GM12873 (cell line): ENCODE measurements around the gene CARS1.

Experiments used
- CTCF ChIP-seq: IDR thresholded peaks from 2 replicates; pipeline ENCODE4 v1.5.1; 2012; ENCODE audit warnings: low read depth, mild to moderate bottlenecking, moderate library complexity, low read length, control low read depth; ENCODE audit not compliant: insufficient read depth; ENCODE audit errors: missing control alignments

CARS1 gene

GRCh38 chr11:2995031-2995561 lies 62.1 kb downstream of the CARS1 start:
- no peak for TF ChIP-seq CTCF

GRCh38 chr11:2994336-2994730 lies 62.9 kb downstream of the CARS1 start:
- no peak for TF ChIP-seq CTCF

GRCh38 chr11:2992997-2993325 lies 64.3 kb downstream of the CARS1 start:
- TF ChIP-seq CTCF, result no peak

- no peak for TF ChIP-seq CTCF
Measured at GRCh38 chr11:2992234-2992996, 64.8 kb downstream of the CARS1 start, which contains the start of gene NAP1L4. Gene NAP1L4, minus strand, starts transcription at chr11:2992329. Its CDS starts 13,109 bp downstream, at chr11:2979220.

- TF ChIP-seq CTCF, result no peak
Measured at GRCh38 chr11:2991452-2992233, 65.6 kb downstream of the CARS1 start.

GRCh38 chr11:2990617-2991451 lies 66.4 kb downstream of the CARS1 start:
- TF ChIP-seq CTCF, result no peak
